HEK293 (cell line): ENCODE data around the gene ENHO.

Source experiments
- CTCF ChIA-PET: fragments of 350-600 bp; formaldehyde crosslinking; extraction: SDS; loops from one replicate; lab custom pipeline; 2021; ENCODE audit warnings: antibody characterized with exemption; lab: Yijun Ruan, JAX
- POLR2A ChIA-PET: fragments of 300-600 bp; formaldehyde crosslinking; extraction: SDS; loops from one replicate; lab custom pipeline; 2020; ENCODE audit warnings: antibody characterized with exemption, inconsistent platforms; lab: Yijun Ruan, JAX
- H3K27ac ChIP-seq: fragments of 200-500 bp; sonication (Bioruptor generic); 2 replicates; pipeline ENCODE4 v1.5.1; 2014; ENCODE audit warnings: low read depth, low read length, control low read depth, inconsistent platforms; ENCODE audit errors: extremely low read depth
- H3K36me3 ChIP-seq, 2 experiments: fragments of 200-500 bp in 1 of 2; sonication (Bioruptor generic) in 1 of 2; 1 replicate in 1 of 2; 2 replicates in 1 of 2; pipeline ENCODE4 v1.5.1; 2014 to 2017; ENCODE audit warnings: inconsistent platforms in 2 of 2, low read length in 2 of 2; ENCODE audit not compliant: control insufficient read depth in 2 of 2, insufficient read depth in 1 of 2
- H3K4me1 ChIP-seq: fragments of 200-500 bp; sonication (Bioruptor generic); 2 replicates; pipeline ENCODE4 v1.5.1; 2014; ENCODE audit warnings: mild to moderate bottlenecking, low read length, inconsistent platforms; ENCODE audit not compliant: control insufficient read depth, insufficient read depth
- H3K4me3 ChIP-seq: 2 replicates; pipeline ENCODE4 v1.5.1; 2011; ENCODE audit warnings: low read depth, mild to moderate bottlenecking, control low read depth, low read length, moderate library complexity
- H3K9me3 ChIP-seq: fragments of 200-500 bp; sonication (Bioruptor generic); 2 replicates; pipeline ENCODE4 v1.5.1; 2014; ENCODE audit warnings: low read depth, low read length, inconsistent platforms; ENCODE audit not compliant: control insufficient read depth, insufficient read depth
- HOXD13 ChIP-seq: sonication (generic); formaldehyde crosslinking; IDR thresholded peaks from 2 replicates; pipeline ENCODE4 v1.8.0; 2022; ENCODE audit warnings: missing genetic modification reagents, borderline replicate concordance
- SETDB1 ChIP-seq: IDR thresholded peaks from one replicate; pipeline ENCODE4 v1.6.1; 2017; ENCODE audit warnings: mild to moderate bottlenecking, low read length, moderate library complexity, mixed read lengths; ENCODE audit not compliant: insufficient read length
- SP3 ChIP-seq: fragments of 450-650 bp; formaldehyde crosslinking; IDR thresholded peaks from 2 replicates; pipeline ENCODE4 v1.5.1; 2016; ENCODE audit warnings: missing biosample characterization, missing genetic modification characterization
- ZFHX2 ChIP-seq: fragments of 450-650 bp; formaldehyde crosslinking; conservative IDR thresholded peaks from 2 replicates; pipeline ENCODE4 v1.5.1; 2016; ENCODE audit warnings: missing biosample characterization, missing genetic modification characterization
- ZNF112 ChIP-seq: fragments of 450-650 bp; formaldehyde crosslinking; IDR thresholded peaks from 2 replicates; pipeline ENCODE4 v1.5.0; 2017; ENCODE audit warnings: missing biosample characterization, missing genetic modification characterization
- ZNF133 ChIP-seq: fragments of 450-650 bp; formaldehyde crosslinking; IDR thresholded peaks from 2 replicates; pipeline ENCODE4 v1.5.1; 2016; ENCODE audit warnings: missing biosample characterization, missing genetic modification characterization
- ZNF140 ChIP-seq: fragments of 450-650 bp; formaldehyde crosslinking; IDR thresholded peaks from 2 replicates; pipeline ENCODE4 v1.5.1; 2016; ENCODE audit warnings: missing biosample characterization, missing genetic modification characterization
- ZNF175 ChIP-seq: fragments of 450-650 bp; formaldehyde crosslinking; IDR thresholded peaks from 2 replicates; pipeline ENCODE4 v1.5.1; 2016; ENCODE audit warnings: missing biosample characterization, missing genetic modification characterization
- ZNF2 ChIP-seq: fragments of 450-650 bp; formaldehyde crosslinking; IDR thresholded peaks from 2 replicates; pipeline ENCODE4 v1.5.1; 2016; ENCODE audit warnings: missing biosample characterization, missing genetic modification characterization
- ZNF223 ChIP-seq: fragments of 450-650 bp; formaldehyde crosslinking; IDR thresholded peaks from 2 replicates; pipeline ENCODE4 v1.5.1; 2016; ENCODE audit warnings: missing biosample characterization, missing genetic modification characterization
- ZNF266 ChIP-seq: fragments of 450-650 bp; formaldehyde crosslinking; IDR thresholded peaks from 2 replicates; pipeline ENCODE4 v1.5.1; 2016; ENCODE audit warnings: missing biosample characterization, missing genetic modification characterization, low read depth
- ZNF366 ChIP-seq: fragments of 450-650 bp; formaldehyde crosslinking; conservative IDR thresholded peaks from 2 replicates; pipeline ENCODE4 v1.5.1; 2016; ENCODE audit warnings: missing biosample characterization, missing genetic modification characterization
- ZNF416 ChIP-seq: fragments of 450-650 bp; formaldehyde crosslinking; IDR thresholded peaks from 2 replicates; pipeline ENCODE4 v1.5.1; 2016; ENCODE audit warnings: missing biosample characterization, missing genetic modification characterization
- ZNF529 ChIP-seq: fragments of 450-650 bp; formaldehyde crosslinking; IDR thresholded peaks from 2 replicates; pipeline ENCODE4 v1.5.1; 2017; ENCODE audit warnings: missing genetic modification characterization, missing biosample characterization; ENCODE audit not compliant: insufficient replicate concordance
- ZNF549 ChIP-seq: fragments of 450-650 bp; IDR thresholded peaks from 2 replicates; pipeline ENCODE4 v1.5.1; 2018; ENCODE audit warnings: missing biosample characterization, missing genetic modification characterization, mild to moderate bottlenecking, inconsistent platforms, moderate library complexity
- ZNF785 ChIP-seq: fragments of 450-650 bp; formaldehyde crosslinking; IDR thresholded peaks from 2 replicates; pipeline ENCODE4 v1.5.1; 2016; ENCODE audit warnings: missing biosample characterization, missing genetic modification characterization
- ZNF843 ChIP-seq: fragments of 450-650 bp; formaldehyde crosslinking; IDR thresholded peaks from 2 replicates; pipeline ENCODE4 v1.5.1; 2016; ENCODE audit warnings: missing biosample characterization, missing genetic modification characterization
- ZXDB ChIP-seq: fragments of 450-650 bp; formaldehyde crosslinking; IDR thresholded peaks from 2 replicates; pipeline ENCODE4 v1.5.1; 2016; ENCODE audit warnings: missing biosample characterization, missing genetic modification characterization
- TF ChIP-seq, protein P1 (sequence below): fragments of 450-650 bp; formaldehyde crosslinking; IDR thresholded peaks from 2 replicates; pipeline ENCODE4 v1.5.1; 2016; ENCODE audit warnings: missing biosample characterization, missing genetic modification characterization, low read depth
- TF ChIP-seq, protein P2 (sequence below): fragments of 450-650 bp; formaldehyde crosslinking; IDR thresholded peaks from 2 replicates; pipeline ENCODE4 v1.5.1; 2017; ENCODE audit warnings: missing biosample characterization, missing genetic modification characterization
- TF ChIP-seq, protein P3 (sequence below): fragments of 450-650 bp; formaldehyde crosslinking; IDR thresholded peaks from 2 replicates; pipeline ENCODE4 v1.5.1; 2016; ENCODE audit warnings: missing biosample characterization, missing genetic modification characterization

ENHO gene

DNA sequence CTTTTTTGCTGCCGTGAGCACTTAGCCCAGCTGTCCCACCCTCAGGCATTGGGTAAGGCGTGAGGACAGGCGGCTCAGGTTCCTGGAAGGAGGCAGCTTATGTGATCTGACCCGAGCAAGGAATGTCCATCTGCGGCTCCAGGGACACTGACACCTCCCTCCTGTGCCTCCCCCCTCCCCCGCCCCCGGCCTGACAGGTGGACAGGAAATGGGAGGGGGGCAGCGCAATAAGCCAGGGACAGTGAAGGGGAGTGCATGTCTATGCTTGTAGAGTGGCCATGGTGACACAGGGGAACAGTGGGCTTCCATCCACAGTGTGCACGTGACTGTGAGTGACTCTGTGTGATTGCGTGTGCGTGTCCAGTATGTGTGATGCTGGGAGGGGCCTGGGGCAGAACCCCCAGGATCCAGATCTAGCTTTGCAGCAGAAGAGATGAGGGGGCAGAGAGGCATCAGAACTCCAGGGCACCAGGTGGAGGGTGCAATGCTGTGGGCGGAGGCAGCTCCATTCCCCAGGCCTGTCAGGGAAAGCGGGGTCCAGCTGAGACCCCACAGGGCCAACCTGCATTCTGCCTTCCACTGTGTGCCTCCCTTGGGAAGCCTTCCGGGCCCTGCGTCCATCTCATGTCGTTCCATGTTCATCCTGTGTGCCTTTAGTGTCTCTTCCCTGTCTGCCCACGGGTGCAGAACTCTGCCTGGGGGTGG is 36.3 kb upstream of the ENHO start:
- H3K4me1 ChIP-seq = peaks cover 3% of the 10 kb centered on the region; the same call in 1 of the 2 replicates
- ChIA-PET CTCF (interaction anchor here (0.6 to 2.3 kb wide), 4 partner anchors 11 to 436 kb away, joined by 3 to 13 read pairs (median 3); no protein-coding TSS in a partner anchor), POLR2A (interaction anchor here (1.0 kb wide), 1 partner anchor 39 kb away, joined by 3 read pairs; no protein-coding TSS in a partner anchor)
- H3K4me3 ChIP-seq = no peak overlapping the region
- TF ChIP-seq, protein P1, sequence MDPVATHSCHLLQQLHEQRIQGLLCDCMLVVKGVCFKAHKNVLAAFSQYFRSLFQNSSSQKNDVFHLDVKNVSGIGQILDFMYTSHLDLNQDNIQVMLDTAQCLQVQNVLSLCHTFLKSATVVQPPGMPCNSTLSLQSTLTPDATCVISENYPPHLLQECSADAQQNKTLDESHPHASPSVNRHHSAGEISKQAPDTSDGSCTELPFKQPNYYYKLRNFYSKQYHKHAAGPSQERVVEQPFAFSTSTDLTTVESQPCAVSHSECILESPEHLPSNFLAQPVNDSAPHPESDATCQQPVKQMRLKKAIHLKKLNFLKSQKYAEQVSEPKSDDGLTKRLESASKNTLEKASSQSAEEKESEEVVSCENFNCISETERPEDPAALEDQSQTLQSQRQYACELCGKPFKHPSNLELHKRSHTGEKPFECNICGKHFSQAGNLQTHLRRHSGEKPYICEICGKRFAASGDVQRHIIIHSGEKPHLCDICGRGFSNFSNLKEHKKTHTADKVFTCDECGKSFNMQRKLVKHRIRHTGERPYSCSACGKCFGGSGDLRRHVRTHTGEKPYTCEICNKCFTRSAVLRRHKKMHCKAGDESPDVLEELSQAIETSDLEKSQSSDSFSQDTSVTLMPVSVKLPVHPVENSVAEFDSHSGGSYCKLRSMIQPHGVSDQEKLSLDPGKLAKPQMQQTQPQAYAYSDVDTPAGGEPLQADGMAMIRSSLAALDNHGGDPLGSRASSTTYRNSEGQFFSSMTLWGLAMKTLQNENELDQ (tag by site-specific recombination) = no peak
- TF ChIP-seq ZNF549 (tag by site-specific recombination) = no peak
- TF ChIP-seq ZNF843 (tag by site-specific recombination) = no peak
- TF ChIP-seq ZNF416 (tag by site-specific recombination) = no peak
- no peak for TF ChIP-seq ZNF366
- TF ChIP-seq, protein P2, sequence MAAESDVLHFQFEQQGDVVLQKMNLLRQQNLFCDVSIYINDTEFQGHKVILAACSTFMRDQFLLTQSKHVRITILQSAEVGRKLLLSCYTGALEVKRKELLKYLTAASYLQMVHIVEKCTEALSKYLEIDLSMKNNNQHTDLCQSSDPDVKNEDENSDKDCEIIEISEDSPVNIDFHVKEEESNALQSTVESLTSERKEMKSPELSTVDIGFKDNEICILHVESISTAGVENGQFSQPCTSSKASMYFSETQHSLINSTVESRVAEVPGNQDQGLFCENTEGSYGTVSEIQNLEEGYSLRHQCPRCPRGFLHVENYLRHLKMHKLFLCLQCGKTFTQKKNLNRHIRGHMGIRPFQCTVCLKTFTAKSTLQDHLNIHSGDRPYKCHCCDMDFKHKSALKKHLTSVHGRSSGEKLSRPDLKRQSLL (tag by site-specific recombination) = no peak
- TF ChIP-seq ZXDB (tag by site-specific recombination) = no peak
- TF ChIP-seq HOXD13 (CRISPR knock-in tag) = no peak
- TF ChIP-seq, protein P3, sequence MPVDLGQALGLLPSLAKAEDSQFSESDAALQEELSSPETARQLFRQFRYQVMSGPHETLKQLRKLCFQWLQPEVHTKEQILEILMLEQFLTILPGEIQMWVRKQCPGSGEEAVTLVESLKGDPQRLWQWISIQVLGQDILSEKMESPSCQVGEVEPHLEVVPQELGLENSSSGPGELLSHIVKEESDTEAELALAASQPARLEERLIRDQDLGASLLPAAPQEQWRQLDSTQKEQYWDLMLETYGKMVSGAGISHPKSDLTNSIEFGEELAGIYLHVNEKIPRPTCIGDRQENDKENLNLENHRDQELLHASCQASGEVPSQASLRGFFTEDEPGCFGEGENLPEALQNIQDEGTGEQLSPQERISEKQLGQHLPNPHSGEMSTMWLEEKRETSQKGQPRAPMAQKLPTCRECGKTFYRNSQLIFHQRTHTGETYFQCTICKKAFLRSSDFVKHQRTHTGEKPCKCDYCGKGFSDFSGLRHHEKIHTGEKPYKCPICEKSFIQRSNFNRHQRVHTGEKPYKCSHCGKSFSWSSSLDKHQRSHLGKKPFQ (tag by site-specific recombination) = no peak
- no peak for TF ChIP-seq ZNF112
- TF ChIP-seq SETDB1 = no peak
- no peak for TF ChIP-seq ZNF2
- no peak; the same call in 1 of the 2 replicates for TF ChIP-seq ZFHX2 (tag by site-specific recombination)
- TF ChIP-seq ZNF529 (tag by site-specific recombination) = no peak
- TF ChIP-seq SP3 (tag by site-specific recombination) = no peak
- H3K9me3 ChIP-seq = no peaks in the 10 kb centered on the region
- H3K27ac ChIP-seq = no peak overlapping the region
- no peaks in the 10 kb centered on the region for H3K36me3 ChIP-seq

DNA sequence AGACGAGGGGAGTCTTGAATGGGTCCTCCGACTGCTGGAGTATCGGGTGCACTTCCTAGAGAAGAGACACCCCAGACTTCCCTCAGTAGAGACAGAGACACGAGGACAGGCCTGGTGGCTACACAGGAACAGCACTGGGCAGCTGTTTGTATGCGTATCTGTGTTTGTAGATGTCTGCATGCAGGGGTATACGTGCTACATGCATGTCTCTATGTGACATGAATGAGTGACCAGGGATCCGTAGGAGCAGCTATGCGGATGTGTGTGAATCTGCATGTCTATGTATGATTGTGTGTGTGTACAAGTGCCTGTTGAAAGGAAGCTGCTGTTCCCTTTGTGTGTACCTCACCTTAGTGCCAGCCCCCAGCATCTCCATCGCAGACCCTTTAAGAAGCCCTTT is 35.6 kb upstream of the ENHO start:
- ChIA-PET CTCF (interaction anchor here (0.6 to 2.3 kb wide), 5 partner anchors 10 to 154 kb away, joined by 3 to 13 read pairs (median 4); no protein-coding TSS in a partner anchor), POLR2A (interaction anchor here (1.0 kb wide), 1 partner anchor 39 kb away, joined by 3 read pairs; no protein-coding TSS in a partner anchor)
- Histone ChIP-seq H3K9me3 (no peaks in the 10 kb centered on the region), H3K4me3 (no peak overlapping the region), H3K36me3 (no peaks in the 10 kb centered on the region), H3K27ac (no peak overlapping the region), H3K4me1 (peaks cover 3% of the 10 kb centered on the region; the same call in 1 of the 2 replicates)
- TF ChIP-seq ZNF266 (tag by site-specific recombination) (no peak), ZNF140 (tag by site-specific recombination) (no peak), ZNF785 (tag by site-specific recombination) (no peak), ZNF223 (tag by site-specific recombination) (no peak), ZNF175 (tag by site-specific recombination) (no peak), ZNF133 (tag by site-specific recombination) (no peak)
